Measurements from ENCODE around the gene SLC8A1.

The SLC8A1 gene

GRCh38 chr2:40168032-40168431 lies 283.9 kb downstream of the SLC8A1 start:
- DNase-seq (ENCODE audit: low read depth in 1 of 2, low spot score in 1 of 2) = peak in 1 of 2 experiments; percentile 31
- Histone ChIP-seq H3K27ac (replicated peaks) (no peak overlapping the region), H3K4me3 (replicated peaks; ENCODE audit: insufficient read depth, low read length) (no peak overlapping the region), H3K27me3 (ENCODE audit: insufficient read depth, poor library complexity, severe bottlenecking) (no peaks in the 10 kb centered on the region)
- TF ChIP-seq GABPA (IDR thresholded peaks at IDR 0.05; ENCODE audit: low read depth) = no peak
- TF ChIP-seq SPI1 (IDR thresholded peaks at IDR 0.05; ENCODE audit: borderline replicate concordance, low read depth) = peak; percentile 21; the same call in 1 of the 2 replicates

- Histone ChIP-seq H3K27ac (replicated peaks) (no peak overlapping the region), H3K4me3 (replicated peaks; ENCODE audit: insufficient read depth, low read length) (no peak overlapping the region), H3K27me3 (ENCODE audit: insufficient read depth, poor library complexity, severe bottlenecking) (no peaks in the 10 kb centered on the region)
- no peak for DNase-seq (ENCODE audit: low read depth in 1 of 2, low spot score in 1 of 2)
- TF ChIP-seq REST (IDR thresholded peaks at IDR 0.05; ENCODE audit: insufficient replicate concordance, low read depth) (no peak), POLR2AphosphoS5 (IDR thresholded peaks at IDR 0.05; ENCODE audit: low read depth) (no peak), CTCF (IDR thresholded peaks at IDR 0.05; ENCODE audit: insufficient read depth, low read length) (no peak), SPI1 (IDR thresholded peaks at IDR 0.05; ENCODE audit: borderline replicate concordance, low read depth) (no peak), GABPA (IDR thresholded peaks at IDR 0.05; ENCODE audit: low read depth) (no peak)
These were observed 285.9 kb downstream of the SLC8A1 start for GRCh38 chr2:40166006-40166405.

GRCh38 chr2:40165509-40165844 lies 286.4 kb downstream of the SLC8A1 start:
- Histone ChIP-seq H3K4me3 (replicated peaks; ENCODE audit: insufficient read depth, low read length) (no peak overlapping the region), H3K27me3 (ENCODE audit: insufficient read depth, poor library complexity, severe bottlenecking) (no peaks in the 10 kb centered on the region), H3K27ac (replicated peaks) (no peak overlapping the region)
- no peak for DNase-seq (ENCODE audit: low read depth in 1 of 2, low spot score in 1 of 2)
- TF ChIP-seq CTCF (IDR thresholded peaks at IDR 0.05; ENCODE audit: insufficient read depth, low read length) (no peak), REST (IDR thresholded peaks at IDR 0.05; ENCODE audit: insufficient replicate concordance, low read depth) (no peak), GABPA (IDR thresholded peaks at IDR 0.05; ENCODE audit: low read depth) (no peak), SPI1 (IDR thresholded peaks at IDR 0.05; ENCODE audit: borderline replicate concordance, low read depth) (no peak), POLR2AphosphoS5 (IDR thresholded peaks at IDR 0.05; ENCODE audit: low read depth) (no peak)

- Histone ChIP-seq H3K27me3 (ENCODE audit: insufficient read depth, poor library complexity, severe bottlenecking) (no peaks in the 10 kb centered on the region), H3K4me3 (replicated peaks; ENCODE audit: insufficient read depth, low read length) (no peak overlapping the region), H3K27ac (replicated peaks) (no peak overlapping the region)
- no peak for TF ChIP-seq POLR2AphosphoS5 (IDR thresholded peaks at IDR 0.05; ENCODE audit: low read depth)
- TF ChIP-seq REST (IDR thresholded peaks at IDR 0.05; ENCODE audit: insufficient replicate concordance, low read depth) = no peak
- no peak for TF ChIP-seq SPI1 (IDR thresholded peaks at IDR 0.05; ENCODE audit: borderline replicate concordance, low read depth)
- no peak for TF ChIP-seq CTCF (IDR thresholded peaks at IDR 0.05; ENCODE audit: insufficient read depth, low read length)
- TF ChIP-seq GABPA (IDR thresholded peaks at IDR 0.05; ENCODE audit: low read depth) = no peak
- peak; percentile 34 to 62 for DNase-seq (ENCODE audit: low read depth in 1 of 2, low spot score in 1 of 2)
These were observed 287.0 kb downstream of the SLC8A1 start for GRCh38 chr2:40164736-40165508.

Data from HL-60 (cell line).